Measurements from ENCODE around the gene MYO5C. TPM values are rescaled to one million over a fixed set of nuclear protein-coding genes. Genes with fewer than 3 reads are reported as not detected.

Gene MYO5C
- total and polyA plus RNA-seq, 2 donors (not counting 1 experiment from before 2014, with no cell fraction given) = under 0.01 to 0.07 TPM

DNA sequence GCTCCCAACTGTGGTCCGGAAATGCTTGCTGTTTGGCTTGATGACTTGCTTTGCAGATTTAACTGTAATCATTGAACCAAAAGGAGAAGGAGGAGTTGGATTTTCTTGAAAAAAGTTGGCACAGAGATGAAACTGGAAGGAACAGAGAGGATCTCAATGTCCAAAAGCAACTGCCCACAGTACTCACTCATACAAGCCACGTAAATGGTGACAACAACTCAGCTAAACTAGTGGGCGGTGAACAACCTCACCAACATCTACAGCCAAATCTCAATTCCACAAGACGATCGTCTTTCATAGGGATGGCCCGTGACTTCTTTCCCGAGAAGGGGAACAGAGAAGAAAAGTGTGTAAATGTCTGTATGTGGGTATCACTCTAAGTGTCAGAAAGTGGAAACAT lies 48.1 kb downstream of the MYO5C start:
- TF ChIP-seq EZH2 (IDR thresholded peaks at IDR 0.05; ENCODE audit: low read length, missing control alignments) (no peak), CTCF (conservative IDR thresholded peaks at IDR 0.05 in 1 of 2, IDR thresholded peaks at IDR 0.05 in 1 of 2; ENCODE audit: low read depth in 1 of 2, low read length in 2 of 2) (no peak)
- no peak for DNase-seq (ENCODE audit: low read depth in 2 of 2)
- Histone ChIP-seq H2AFZ (ENCODE audit: low read length) (no peak overlapping the region), H3K9ac (ENCODE audit: insufficient read depth, low read length) (no peak overlapping the region), H3K79me2 (ENCODE audit: control insufficient read depth, insufficient read depth, low read length) (no peaks in the 10 kb centered on the region), H3K4me1 (ENCODE audit: control insufficient read depth, extremely low read depth, insufficient read depth, low read length) (peaks cover 2% of the 10 kb centered on the region), H3K9me3 (ENCODE audit: control insufficient read depth, insufficient read depth, low read depth, low read length) (no peaks in the 10 kb centered on the region), H3K27me3 (ENCODE audit: control insufficient read depth, insufficient read depth, low read length) (no peaks in the 10 kb centered on the region), H3K4me3 (replicated peaks in 1 of 4; ENCODE audit: control extremely low read depth in 1 of 4, insufficient read depth in 1 of 4, low read depth in 3 of 4, low read length in 4 of 4) (no peak overlapping the region), H3K27ac (ENCODE audit: insufficient read depth, low read length) (no peak overlapping the region), H3K36me3 (ENCODE audit: control insufficient read depth, insufficient read depth, low read length) (no peaks in the 10 kb centered on the region), H4K20me1 (ENCODE audit: control insufficient read depth, extremely low read depth, insufficient read depth, low read length) (no peaks in the 10 kb centered on the region), H3K4me2 (ENCODE audit: extremely low read depth, insufficient read depth, low read length) (no peak overlapping the region)

DNA sequence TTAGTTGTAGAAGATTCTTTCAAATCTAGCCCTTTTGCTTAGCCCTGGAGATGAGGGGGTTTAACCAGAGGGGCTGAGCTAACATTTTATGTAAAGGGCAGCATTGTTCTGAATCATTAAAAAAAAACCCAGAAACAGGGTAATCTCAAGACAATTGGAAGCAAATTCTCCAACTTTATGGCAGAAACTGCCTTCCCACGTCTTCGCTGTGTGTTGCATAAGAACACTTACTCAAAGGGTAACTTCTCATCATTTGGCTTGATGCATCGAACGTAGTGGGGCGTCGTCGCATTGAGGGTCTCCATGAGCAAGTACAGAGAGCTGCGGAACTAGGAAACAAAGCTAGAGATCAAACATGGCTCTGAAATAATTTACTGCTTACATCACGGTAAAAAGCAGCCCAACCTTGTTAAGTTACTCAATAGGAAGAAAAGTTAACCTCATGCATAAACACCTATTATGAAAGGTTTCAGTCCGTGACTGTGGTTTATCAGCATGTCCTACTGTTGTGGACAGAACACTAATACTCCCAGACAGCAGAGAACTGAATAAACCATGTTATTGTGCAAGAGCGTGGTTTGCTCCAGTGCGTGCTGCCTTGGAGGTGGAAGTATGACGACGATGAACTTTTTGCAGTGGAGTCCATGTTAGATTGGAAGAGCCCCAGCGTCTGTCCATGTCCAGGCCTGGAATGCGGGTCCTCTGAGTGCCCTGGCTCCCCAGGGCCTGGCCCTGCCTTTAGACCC lies 48.7 kb downstream of the MYO5C start:
- Histone ChIP-seq H3K27me3 (ENCODE audit: control insufficient read depth, insufficient read depth, low read length) (no peaks in the 10 kb centered on the region), H2AFZ (ENCODE audit: low read length) (no peak overlapping the region), H3K27ac (ENCODE audit: insufficient read depth, low read length) (no peak overlapping the region), H3K79me2 (ENCODE audit: control insufficient read depth, insufficient read depth, low read length) (no peaks in the 10 kb centered on the region), H3K4me3 (replicated peaks in 1 of 4; ENCODE audit: control extremely low read depth in 1 of 4, insufficient read depth in 1 of 4, low read depth in 3 of 4, low read length in 4 of 4) (no peak overlapping the region), H3K36me3 (ENCODE audit: control insufficient read depth, insufficient read depth, low read length) (no peaks in the 10 kb centered on the region), H3K4me1 (ENCODE audit: control insufficient read depth, extremely low read depth, insufficient read depth, low read length) (peaks cover 2% of the 10 kb centered on the region), H3K4me2 (ENCODE audit: extremely low read depth, insufficient read depth, low read length) (no peak overlapping the region), H3K9me3 (ENCODE audit: control insufficient read depth, insufficient read depth, low read depth, low read length) (no peaks in the 10 kb centered on the region), H3K9ac (ENCODE audit: insufficient read depth, low read length) (no peak overlapping the region), H4K20me1 (ENCODE audit: control insufficient read depth, extremely low read depth, insufficient read depth, low read length) (no peaks in the 10 kb centered on the region)
- TF ChIP-seq EZH2 (IDR thresholded peaks at IDR 0.05; ENCODE audit: low read length, missing control alignments) = no peak
- TF ChIP-seq CTCF (conservative IDR thresholded peaks at IDR 0.05 in 1 of 2, IDR thresholded peaks at IDR 0.05 in 1 of 2; ENCODE audit: low read depth in 1 of 2, low read length in 2 of 2) = no peak
- DNase-seq (ENCODE audit: low read depth in 2 of 2) = peak; percentile 56 to 80

DNA sequence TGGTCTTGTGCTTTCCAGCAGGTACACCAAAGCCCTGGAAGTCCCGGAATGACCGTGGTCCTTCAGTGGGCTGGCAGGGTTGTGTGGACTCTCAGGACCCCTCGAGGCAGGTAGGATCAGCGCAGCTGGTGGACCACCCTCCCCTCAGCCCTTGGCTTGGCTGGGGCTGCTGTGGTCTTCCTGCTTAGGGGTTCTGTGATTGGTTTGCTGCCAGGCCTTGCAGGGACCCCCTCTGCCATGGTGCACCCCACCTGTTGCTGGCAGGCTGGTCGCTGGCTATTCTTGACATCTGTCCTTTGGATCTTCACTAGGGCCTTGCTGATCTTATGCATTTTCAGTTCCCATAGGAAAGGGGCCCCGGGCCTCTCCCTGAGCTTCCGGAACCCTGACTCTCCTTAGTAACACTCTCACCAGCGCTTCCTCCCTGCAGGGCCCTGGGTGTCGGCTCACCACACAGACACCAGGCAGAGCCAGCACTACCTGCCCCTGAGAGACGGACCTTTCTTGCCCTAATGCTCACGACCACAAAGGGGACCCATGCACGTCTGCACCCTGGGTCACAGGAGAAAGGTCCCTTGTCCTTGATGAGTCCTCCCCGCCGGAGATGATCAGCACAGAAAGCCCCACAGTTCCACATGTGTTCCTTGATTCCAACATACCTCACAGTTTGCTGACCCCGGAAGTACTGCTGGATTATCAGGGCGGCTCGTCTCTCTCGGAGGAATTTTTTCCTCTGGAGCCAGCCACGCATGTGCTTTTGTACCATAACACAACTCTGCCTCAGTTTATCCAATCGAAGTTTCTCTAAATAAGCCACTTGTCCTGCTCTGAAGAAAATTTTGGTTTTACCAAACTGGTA lies 51.7 kb downstream of the MYO5C start:
- H3K4me3 ChIP-seq (replicated peaks in 1 of 4; ENCODE audit: control extremely low read depth in 1 of 4, insufficient read depth in 1 of 4, low read depth in 3 of 4, low read length in 4 of 4) = no peak overlapping the region
- no peaks in the 10 kb centered on the region for H3K4me1 ChIP-seq (ENCODE audit: control insufficient read depth, extremely low read depth, insufficient read depth, low read length)
- no peaks in the 10 kb centered on the region for H3K9me3 ChIP-seq (ENCODE audit: control insufficient read depth, insufficient read depth, low read depth, low read length)
- H3K27me3 ChIP-seq (ENCODE audit: control insufficient read depth, insufficient read depth, low read length) = no peaks in the 10 kb centered on the region
- H3K4me2 ChIP-seq (ENCODE audit: extremely low read depth, insufficient read depth, low read length) = no peak overlapping the region
- DNase-seq (ENCODE audit: low read depth in 2 of 2) = no peak
- H3K9ac ChIP-seq (ENCODE audit: insufficient read depth, low read length) = no peak overlapping the region
- no peak overlapping the region for H2AFZ ChIP-seq (ENCODE audit: low read length)
- H4K20me1 ChIP-seq (ENCODE audit: control insufficient read depth, extremely low read depth, insufficient read depth, low read length) = no peaks in the 10 kb centered on the region
- H3K27ac ChIP-seq (ENCODE audit: insufficient read depth, low read length) = no peak overlapping the region
- H3K36me3 ChIP-seq (ENCODE audit: control insufficient read depth, insufficient read depth, low read length) = no peaks in the 10 kb centered on the region
- H3K79me2 ChIP-seq (ENCODE audit: control insufficient read depth, insufficient read depth, low read length) = no peaks in the 10 kb centered on the region
- TF ChIP-seq EZH2 (IDR thresholded peaks at IDR 0.05; ENCODE audit: low read length, missing control alignments) = no peak
- TF ChIP-seq CTCF (conservative IDR thresholded peaks at IDR 0.05 in 1 of 2, IDR thresholded peaks at IDR 0.05 in 1 of 2; ENCODE audit: low read depth in 1 of 2, low read length in 2 of 2) = no peak
